Spleen (tissue), 7 donors: ENCODE measurements around the gene PCP2.

Source experiments
- POLR2A ChIP-seq, 3 donors: fragments of 450-650 bp; IDR thresholded peaks; one replicate each; pipeline ENCODE4 v1.5.1; 2017; ENCODE audit warnings: antibody characterized with exemption in 3 of 3, mild to moderate bottlenecking in 1 of 3
- TF ChIP-seq, protein P1 (sequence below), 11 experiments: fragments of 200-600 bp in 7 of 11; fragments of 450-650 bp in 4 of 11; sonication (generic) in 4 of 11; IDR thresholded peaks in 8 of 11; conservative IDR thresholded peaks in 3 of 11; 1 replicate in 7 of 11; 2 replicates in 4 of 11; pipeline versions ENCODE4 v1.4.0 to v1.8.0; 2016 to 2021; ENCODE audit warnings: antibody characterized with exemption in 11 of 11, inconsistent platforms in 4 of 11, mild to moderate bottlenecking in 1 of 11
- donor health status: DM: no; HTN: no; CAD: no; lungs with moderate emphysema.
- donor health status: DM: no; HTN: no; CAD: no.
- donor health status: DM: no; HTN: no; CAD: no.

DNA sequence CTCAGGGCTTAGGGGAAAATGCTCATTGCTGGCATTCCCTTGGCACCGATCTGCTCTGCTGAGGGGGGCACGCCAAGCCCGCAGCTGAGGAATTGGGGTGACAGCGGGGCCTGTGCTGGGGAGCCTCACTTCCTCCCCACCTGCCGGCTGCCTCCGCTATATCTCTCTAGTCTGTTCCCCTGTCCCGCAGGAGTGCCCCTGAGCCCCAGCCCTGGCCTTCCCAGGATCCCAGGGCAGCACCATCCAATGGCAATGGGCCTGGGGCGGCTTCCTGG is 12.8 kb upstream of the PCP2 start:
- TF ChIP-seq POLR2A (IDR thresholded peaks at IDR 0.05): no peak
- TF ChIP-seq, protein P1, sequence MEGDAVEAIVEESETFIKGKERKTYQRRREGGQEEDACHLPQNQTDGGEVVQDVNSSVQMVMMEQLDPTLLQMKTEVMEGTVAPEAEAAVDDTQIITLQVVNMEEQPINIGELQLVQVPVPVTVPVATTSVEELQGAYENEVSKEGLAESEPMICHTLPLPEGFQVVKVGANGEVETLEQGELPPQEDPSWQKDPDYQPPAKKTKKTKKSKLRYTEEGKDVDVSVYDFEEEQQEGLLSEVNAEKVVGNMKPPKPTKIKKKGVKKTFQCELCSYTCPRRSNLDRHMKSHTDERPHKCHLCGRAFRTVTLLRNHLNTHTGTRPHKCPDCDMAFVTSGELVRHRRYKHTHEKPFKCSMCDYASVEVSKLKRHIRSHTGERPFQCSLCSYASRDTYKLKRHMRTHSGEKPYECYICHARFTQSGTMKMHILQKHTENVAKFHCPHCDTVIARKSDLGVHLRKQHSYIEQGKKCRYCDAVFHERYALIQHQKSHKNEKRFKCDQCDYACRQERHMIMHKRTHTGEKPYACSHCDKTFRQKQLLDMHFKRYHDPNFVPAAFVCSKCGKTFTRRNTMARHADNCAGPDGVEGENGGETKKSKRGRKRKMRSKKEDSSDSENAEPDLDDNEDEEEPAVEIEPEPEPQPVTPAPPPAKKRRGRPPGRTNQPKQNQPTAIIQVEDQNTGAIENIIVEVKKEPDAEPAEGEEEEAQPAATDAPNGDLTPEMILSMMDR (IDR thresholded peaks at IDR 0.05 in 8 of 11, conservative IDR thresholded peaks at IDR 0.05 in 3 of 11): no peak
